ENCODE results near the gene ARHGEF39.

- TF ChIP-seq, protein P1, sequence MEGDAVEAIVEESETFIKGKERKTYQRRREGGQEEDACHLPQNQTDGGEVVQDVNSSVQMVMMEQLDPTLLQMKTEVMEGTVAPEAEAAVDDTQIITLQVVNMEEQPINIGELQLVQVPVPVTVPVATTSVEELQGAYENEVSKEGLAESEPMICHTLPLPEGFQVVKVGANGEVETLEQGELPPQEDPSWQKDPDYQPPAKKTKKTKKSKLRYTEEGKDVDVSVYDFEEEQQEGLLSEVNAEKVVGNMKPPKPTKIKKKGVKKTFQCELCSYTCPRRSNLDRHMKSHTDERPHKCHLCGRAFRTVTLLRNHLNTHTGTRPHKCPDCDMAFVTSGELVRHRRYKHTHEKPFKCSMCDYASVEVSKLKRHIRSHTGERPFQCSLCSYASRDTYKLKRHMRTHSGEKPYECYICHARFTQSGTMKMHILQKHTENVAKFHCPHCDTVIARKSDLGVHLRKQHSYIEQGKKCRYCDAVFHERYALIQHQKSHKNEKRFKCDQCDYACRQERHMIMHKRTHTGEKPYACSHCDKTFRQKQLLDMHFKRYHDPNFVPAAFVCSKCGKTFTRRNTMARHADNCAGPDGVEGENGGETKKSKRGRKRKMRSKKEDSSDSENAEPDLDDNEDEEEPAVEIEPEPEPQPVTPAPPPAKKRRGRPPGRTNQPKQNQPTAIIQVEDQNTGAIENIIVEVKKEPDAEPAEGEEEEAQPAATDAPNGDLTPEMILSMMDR (IDR thresholded peaks at IDR 0.05): no peak
- TF ChIP-seq ZFX (IDR thresholded peaks at IDR 0.05; ENCODE audit: borderline replicate concordance): no peak
Observed at GRCh38 chr9:35674025-35674361, 9.0 kb upstream of the ARHGEF39 start.

Data from 22Rv1 (cell line).